NCI-H526 treated with DMSO at 0.1 percent for 48 hours (cell line): ENCODE measurements around the gene PHLDB2.

Experiments used
- DNase-seq: peaks from one replicate; lab custom pipeline; 2025; lab: John Stamatoyannopoulos, UW

The PHLDB2 gene

GRCh38 chr3:111851511-111851954, 7.5 kb upstream of the PHLDB2 start:
- no peak for DNase-seq

GRCh38 chr3:111852540-111852939, 6.5 kb upstream of the PHLDB2 start:
- DNase-seq: no peak

GRCh38 chr3:111853068-111853467, 6.0 kb upstream of the PHLDB2 start:
- DNase-seq: no peak

- no peak for DNase-seq
These were observed 4.1 kb upstream of the PHLDB2 start for GRCh38 chr3:111854990-111855389.

GRCh38 chr3:111856501-111856900, 2.6 kb upstream of the PHLDB2 start:
- no peak for DNase-seq

GRCh38 chr3:111857474-111857873, 1.6 kb upstream of the PHLDB2 start:
- no peak for DNase-seq

- DNase-seq: peak; percentile 10
These were observed 423 bp upstream of the PHLDB2 start for GRCh38 chr3:111858642-111859041.

GRCh38 chr3:111859974-111860859, 1.2 kb downstream of the PHLDB2 start:
- peak; percentile 34 for DNase-seq

GRCh38 chr3:111861391-111861790, 2.3 kb downstream of the PHLDB2 start:
- no peak for DNase-seq

- DNase-seq: no peak
These were observed 3.4 kb downstream of the PHLDB2 start for GRCh38 chr3:111862415-111862814.

- DNase-seq: no peak
These were observed 3.9 kb downstream of the PHLDB2 start for GRCh38 chr3:111862974-111863373.

GRCh38 chr3:111863942-111864694, 5.1 kb downstream of the PHLDB2 start:
- no peak for DNase-seq

- DNase-seq: no peak
These were observed 6.0 kb downstream of the PHLDB2 start for GRCh38 chr3:111864821-111865656.

GRCh38 chr3:111867889-111868426, 8.9 kb downstream of the PHLDB2 start:
- DNase-seq: no peak

- no peak for DNase-seq
These were observed 11.6 kb downstream of the PHLDB2 start for GRCh38 chr3:111870620-111871019.

GRCh38 chr3:111871809-111872623, 13.0 kb downstream of the PHLDB2 start:
- no peak for DNase-seq

GRCh38 chr3:111872979-111873378, 13.9 kb downstream of the PHLDB2 start:
- DNase-seq: no peak

- DNase-seq: no peak
These were observed 15.2 kb downstream of the PHLDB2 start for GRCh38 chr3:111874177-111874820.

GRCh38 chr3:111881480-111881879, 22.4 kb downstream of the PHLDB2 start:
- DNase-seq: no peak

- no peak for DNase-seq
These were observed 23.1 kb downstream of the PHLDB2 start for GRCh38 chr3:111882194-111882593.

- no peak for DNase-seq
These were observed 23.7 kb downstream of the PHLDB2 start for GRCh38 chr3:111882799-111883198.
